Kidney epithelial cell (primary cell): ENCODE data around the gene PCBP3. TPM values are rescaled to one million over a fixed set of nuclear protein-coding genes. Genes with fewer than 3 reads are reported as not detected.

ENCODE experiments used
- DNase-seq: peaks from one replicate; pipeline ENCODE4 v3.0.0-alpha.2; 2010; ENCODE audit warnings: low read depth
- H3K27me3 ChIP-seq: 2 replicates; pipeline ENCODE4 v1.6.0; 2011; ENCODE audit warnings: low read length; ENCODE audit not compliant: control insufficient read depth, insufficient read depth
- H3K36me3 ChIP-seq: 2 replicates; pipeline ENCODE4 v1.5.1; 2011; ENCODE audit warnings: low read length; ENCODE audit not compliant: control insufficient read depth, insufficient read depth
- H3K4me3 ChIP-seq: 2 replicates; pipeline ENCODE4 v1.5.1; 2011; ENCODE audit warnings: low read depth, mild to moderate bottlenecking, control low read depth, low read length
- CTCF ChIP-seq: IDR thresholded peaks from 2 replicates; pipeline ENCODE4 v1.5.1; 2011; ENCODE audit warnings: mild to moderate bottlenecking, moderate library complexity, low read length, control low read depth, inconsistent platforms; ENCODE audit not compliant: insufficient read depth, poor library complexity, severe bottlenecking
- total RNA-seq: library from RNA; depleted of rRNA; stranded (reverse); fragments of >200 nt; gene quantifications from 2 replicates; pipeline ENCODE4 v1.2.3, GENCODE V29; 2015

Gene PCBP3
- total RNA-seq, 1 donor from 2014 or later: 1.3 TPM

DNA sequence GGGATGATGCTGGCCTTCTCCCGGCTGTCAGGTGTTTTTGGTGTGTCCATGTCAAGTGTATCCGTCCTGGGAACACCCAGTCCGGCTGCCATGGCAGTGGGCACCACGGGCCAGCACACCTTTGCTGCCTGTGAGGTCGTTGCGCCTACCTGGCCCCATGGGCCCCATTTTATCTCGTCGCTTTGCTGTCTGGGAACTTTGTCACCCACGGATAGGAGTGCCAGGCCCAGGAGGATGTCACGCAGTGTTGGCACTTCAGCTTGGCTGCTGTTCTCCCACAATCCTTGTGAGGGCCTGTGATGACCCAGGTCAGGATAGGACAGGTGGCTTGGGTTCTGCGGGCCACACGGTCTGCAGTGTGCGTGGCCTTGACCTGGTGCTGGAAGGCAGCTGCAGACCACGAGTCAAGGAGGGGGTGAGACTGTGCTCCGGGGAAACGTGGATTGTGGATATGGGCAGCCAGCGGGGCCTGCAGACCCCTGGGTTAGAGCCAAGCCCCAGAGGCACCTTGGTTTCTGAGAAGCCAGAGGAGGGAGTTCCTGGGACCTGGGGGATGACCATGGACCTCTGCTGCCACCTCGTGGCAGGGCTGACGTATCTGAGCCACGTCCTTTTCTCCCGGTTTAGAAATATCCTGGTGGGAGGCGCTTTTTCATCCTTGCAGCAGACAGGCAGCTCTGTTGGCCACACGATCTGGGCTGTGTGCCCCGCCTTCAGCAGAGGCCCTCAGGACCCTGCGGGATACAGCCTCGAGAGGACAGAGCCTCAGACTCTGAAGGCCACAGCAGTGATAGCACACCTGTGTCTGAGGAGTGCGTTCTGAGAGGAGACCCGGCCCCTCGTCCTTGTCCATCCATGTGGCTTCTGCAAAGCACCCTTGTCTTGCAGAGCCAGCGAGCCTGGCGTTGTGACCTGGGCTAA lies 176.9 kb downstream of the PCBP3 start:
- peak; percentile 87 for TF ChIP-seq CTCF
- DNase-seq: peak; percentile 55
- Histone ChIP-seq H3K4me3 (no peak overlapping the region), H3K36me3 (no peaks in the 10 kb centered on the region), H3K27me3 (peaks cover 21% of the 10 kb centered on the region)

GRCh38 chr21:45821315-45821962 lies 177.9 kb downstream of the PCBP3 start:
- H3K4me3 ChIP-seq: no peak overlapping the region
- H3K36me3 ChIP-seq: no peaks in the 10 kb centered on the region
- no peak for TF ChIP-seq CTCF
- peaks cover 21% of the 10 kb centered on the region for H3K27me3 ChIP-seq
- no peak for DNase-seq

DNA sequence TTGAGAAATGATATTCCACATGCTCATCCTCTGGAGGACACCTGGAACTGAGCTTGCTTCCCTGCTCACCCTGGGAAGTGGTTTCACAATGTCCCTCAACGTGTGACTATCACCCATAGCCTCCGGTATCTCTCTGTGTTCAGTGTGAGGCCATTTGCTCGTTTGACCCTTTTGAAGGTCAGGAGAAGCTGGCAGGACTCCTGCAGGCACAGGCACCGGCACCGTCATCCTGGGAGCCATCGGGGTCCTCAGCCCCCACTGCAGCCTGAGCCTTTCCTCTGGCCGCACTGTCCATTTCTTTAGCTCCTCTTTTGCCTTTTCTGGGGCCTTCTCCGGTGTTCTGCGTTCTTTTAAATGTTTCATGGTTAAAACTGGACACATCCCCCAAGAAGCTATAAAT lies 178.5 kb downstream of the PCBP3 start:
- Histone ChIP-seq H3K36me3 (no peaks in the 10 kb centered on the region), H3K4me3 (no peak overlapping the region), H3K27me3 (peaks cover 21% of the 10 kb centered on the region)
- no peak for DNase-seq
- TF ChIP-seq CTCF: no peak

DNA sequence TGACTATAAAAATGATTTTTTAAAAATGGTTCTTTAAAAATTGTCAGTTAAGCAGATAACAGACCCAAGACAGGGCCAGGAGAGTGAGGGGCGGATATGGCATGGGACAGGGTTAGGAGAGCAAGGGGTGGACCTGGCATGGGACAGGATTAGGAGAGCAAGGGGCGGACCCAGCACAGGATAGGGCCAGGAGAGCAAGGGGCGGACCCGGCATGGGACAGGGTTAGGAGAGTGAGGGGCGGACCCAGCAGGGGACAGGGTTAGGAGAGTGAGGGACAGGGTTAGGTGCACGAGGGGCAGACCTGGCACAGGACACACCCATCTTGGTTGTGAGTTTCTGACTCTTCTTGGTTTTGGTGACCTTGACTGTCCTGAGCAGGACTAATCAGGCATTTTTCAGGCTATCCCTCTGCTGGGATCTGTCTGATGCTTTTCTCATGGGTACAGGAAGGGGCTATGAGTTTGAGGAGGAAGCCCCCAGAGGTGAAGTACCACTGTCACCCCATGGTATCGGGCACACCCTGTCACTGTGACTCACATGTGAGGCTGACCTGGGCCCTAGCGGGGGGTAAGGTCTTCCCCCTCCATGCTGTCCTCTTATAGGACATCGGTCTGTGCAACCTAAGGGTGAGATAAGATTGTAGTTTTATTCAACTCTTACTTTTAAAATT lies 179.0 kb downstream of the PCBP3 start:
- no peak for DNase-seq

DNA sequence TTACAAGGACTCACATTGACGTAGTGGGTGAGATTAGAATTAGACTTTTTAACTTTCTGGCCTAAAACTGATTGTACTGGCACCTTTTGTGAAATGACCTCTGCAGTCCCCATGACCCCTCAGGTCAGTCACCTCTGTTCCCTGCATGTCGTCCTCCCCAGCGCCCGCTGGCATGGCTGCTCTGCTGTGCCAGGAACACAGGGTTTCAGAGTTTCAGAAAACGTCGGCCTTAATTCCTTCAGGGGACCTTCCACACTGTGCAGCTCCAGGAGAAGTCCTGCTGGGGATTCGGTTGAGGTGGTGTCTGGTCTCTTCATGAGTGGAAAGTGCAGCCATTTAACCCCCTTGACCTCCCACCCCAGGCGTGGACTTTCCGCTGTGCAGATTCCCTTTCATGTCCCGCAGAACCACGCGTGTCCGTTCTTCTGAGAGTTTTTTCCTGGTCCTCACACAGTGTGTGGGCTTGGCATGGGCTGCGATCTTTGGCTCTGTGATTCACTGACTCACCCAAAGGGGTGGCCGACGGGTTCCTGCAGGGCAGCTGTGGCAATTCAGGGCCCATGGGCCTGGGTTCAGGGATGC lies 179.7 kb downstream of the PCBP3 start:
- no peak for DNase-seq
- H3K36me3 ChIP-seq: no peaks in the 10 kb centered on the region
- H3K4me3 ChIP-seq: no peak overlapping the region
- TF ChIP-seq CTCF: no peak
- peaks cover 21% of the 10 kb centered on the region for H3K27me3 ChIP-seq

More for the DNA sequence above, 179.0 kb downstream of the PCBP3 start:
- no peak overlapping the region for H3K4me3 ChIP-seq
- TF ChIP-seq CTCF: no peak
- H3K36me3 ChIP-seq: no peaks in the 10 kb centered on the region
- peaks cover 21% of the 10 kb centered on the region for H3K27me3 ChIP-seq
